Right cardiac atrium (tissue), 5 donors: Measurements from ENCODE around the gene NKAIN2. TPM values are rescaled to one million over a fixed set of nuclear protein-coding genes. Genes with fewer than 3 reads are reported as not detected.

Experiments used
- ATAC-seq, 2 donors: fragments of 200-7000 bp; cut with Tn5 transposase; one replicate each; pipeline versions ENCODE4 v1.8.0 to v1.9.1; 2020; ENCODE audit warnings: moderate library complexity in 2 of 2, mild to moderate bottlenecking in 1 of 2
- DNase-seq, 3 donors: peaks; one replicate each; pipeline ENCODE4 v3.0.0-alpha.2; 2020
- H3K27ac ChIP-seq: one replicate; pipeline ENCODE4 v1.5.1; 2013; ENCODE audit warnings: mild to moderate bottlenecking, low read length, control low read depth, moderate library complexity
- H3K27me3 ChIP-seq: one replicate; pipeline ENCODE4 v1.6.1; 2013; ENCODE audit not compliant: control insufficient read depth, insufficient read depth
- H3K4me1 ChIP-seq: one replicate; pipeline ENCODE4 v1.6.1; 2013; ENCODE audit warnings: low read length; ENCODE audit not compliant: control insufficient read depth, insufficient read depth
- H3K4me3 ChIP-seq: one replicate; pipeline ENCODE4 v1.5.1; 2013; ENCODE audit warnings: low read length, control low read depth
- H3K9me3 ChIP-seq: one replicate; pipeline ENCODE4 v1.6.1; 2013; ENCODE audit warnings: low read length; ENCODE audit not compliant: control insufficient read depth
- WGBS: extraction: QIAGEN DNeasy Blood & Tissue Kit; methylation state at CpG from one replicate; pipeline ENCODE4 v1.1.7; 2013; 5-methylcytosine and 5-hydroxymethylcytosine counted together
- intact Hi-C, 4 donors: fragments of 100-400 bp; cut with DNase I; formaldehyde crosslinking; loops; one replicate each; pipeline versions ENCODE4 v1.11.0 to v1.14.0; 2022 to 2023
- long read RNA-seq, 4 donors: library from polyadenylated mRNA; unstranded; transcript quantifications; one replicate each; pipeline ENCODE4 v2.0.0, GENCODE V29; 2020 to 2021
- polyA plus RNA-seq: library from polyadenylated mRNA; stranded (reverse); fragments of 200-250 nt; gene quantifications from one replicate; pipeline ENCODE4 v1.2.3, GENCODE V29; 2013
- total RNA-seq, 4 donors: library from RNA; stranded (reverse); fragmentation: NEBNext Ultra II Directional; extraction: Animal tissue kit (Norgen Biotek cat#: 25700); gene quantifications; one replicate each; pipeline ENCODE4 v1.2.1, GENCODE V29; 2021
- donor health status: healthy with polysubstance abuse.
- donor health status: DM: no; HTN: yes; CAD: no.
- donor health status: DM: no; HTN: no; CAD: no.
- donor health status: DM: no; HTN: yes; CAD: no; lungs with severe emphysema.
- donor health status: DM: yes; HTN: yes; CAD: no.

NKAIN2 gene
- 1 to 10 TPM; 1.3 to 2.7 (median 1.6) TPM for total RNA-seq
- 1.5 TPM for polyA plus RNA-seq
- long read RNA-seq, donor 1, partial matches to known transcripts = 0 of 1 reads
- long read RNA-seq, donor 1, other reads (novel, unspliced or antisense) = 1 of 1 reads
- long read RNA-seq, donor 2, partial matches to known transcripts = 1 of 2 reads
- long read RNA-seq, donor 2, other reads (novel, unspliced or antisense) = 1 of 2 reads
- long read RNA-seq, donor 3 = 0 reads
- long read RNA-seq, donor 4 = 0 reads

DNA sequence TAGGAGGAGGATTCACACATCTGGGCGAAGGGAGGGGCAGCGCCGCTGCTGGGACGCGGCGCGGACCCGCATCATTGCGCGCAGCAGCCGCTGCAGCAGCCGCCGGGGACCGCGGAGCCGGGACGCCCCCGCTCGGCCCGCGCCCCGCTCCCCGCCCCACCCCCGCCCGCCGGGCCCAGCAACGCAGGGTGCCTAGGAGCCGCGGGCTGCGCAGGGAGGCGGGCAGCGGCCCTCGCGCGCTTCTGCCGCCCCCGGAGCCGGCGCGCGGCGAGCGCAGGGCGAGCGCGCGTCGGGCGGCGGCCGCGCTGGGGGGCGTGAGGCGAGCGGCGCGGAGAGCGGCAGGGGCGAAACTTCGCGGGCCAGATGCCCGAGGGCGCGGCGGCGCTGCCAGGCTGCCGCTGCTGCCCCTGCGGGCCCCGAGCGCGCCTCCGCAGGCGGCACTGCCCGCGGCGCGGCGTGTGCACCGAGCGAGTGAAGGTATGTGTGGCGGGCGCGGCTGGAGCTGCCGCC is at the start of gene NKAIN2:
Gene NKAIN2 (plus strand): TSS at position 362 of the 510 bp plus-strand sequence.
- H3K4me1 ChIP-seq = no peaks in the 10 kb centered on the region
- no peak for DNase-seq
- WGBS = under 1% methylated on average over 84 of the region's 84 CpGs
- ATAC-seq = peak; percentile 27 to 35
- peak within 1 kb of the TSS; percentile 74 for H3K4me3 ChIP-seq
- no peaks in the 10 kb centered on the region for H3K9me3 ChIP-seq
- H3K27me3 ChIP-seq = no peaks in the 10 kb centered on the region
- H3K27ac ChIP-seq = no peak within 1 kb of the TSS
- intact Hi-C loops = loop anchor here in 1 of 4 donors (10.0 kb wide), 1 partner anchor 161 kb away; no protein-coding TSS in a partner anchor

DNA sequence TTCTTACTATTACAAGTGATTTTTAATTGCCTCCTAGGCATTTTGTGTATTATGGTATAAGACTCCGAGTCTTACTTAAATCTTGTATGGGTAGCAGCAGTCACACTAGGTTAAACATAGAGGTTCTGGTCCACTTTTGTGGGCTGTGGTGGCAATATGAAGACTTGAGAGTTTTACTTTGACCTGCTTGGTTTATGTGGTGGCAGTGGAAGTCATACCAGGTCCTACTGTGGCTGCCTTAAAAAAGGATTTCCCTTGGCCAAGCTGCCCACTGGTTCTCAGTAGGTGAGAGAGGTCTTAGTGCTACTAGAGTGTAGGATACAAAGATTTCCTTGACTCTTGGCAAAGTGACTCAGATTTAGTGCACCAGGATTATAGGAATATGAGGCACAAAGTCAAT is 44.2 kb upstream of the NKAIN2 start:
- DNase-seq (no peak), ATAC-seq (no peak)
- H3K4me3 ChIP-seq = no peak overlapping the region
- H3K9me3 ChIP-seq = no peaks in the 10 kb centered on the region
- H3K27ac ChIP-seq = no peak overlapping the region
- H3K27me3 ChIP-seq = no peaks in the 10 kb centered on the region
- intact Hi-C loops = no loop called here
- WGBS = 97% methylated on average over 1 of the region's 1 CpG
- no peaks in the 10 kb centered on the region for H3K4me1 ChIP-seq

DNA sequence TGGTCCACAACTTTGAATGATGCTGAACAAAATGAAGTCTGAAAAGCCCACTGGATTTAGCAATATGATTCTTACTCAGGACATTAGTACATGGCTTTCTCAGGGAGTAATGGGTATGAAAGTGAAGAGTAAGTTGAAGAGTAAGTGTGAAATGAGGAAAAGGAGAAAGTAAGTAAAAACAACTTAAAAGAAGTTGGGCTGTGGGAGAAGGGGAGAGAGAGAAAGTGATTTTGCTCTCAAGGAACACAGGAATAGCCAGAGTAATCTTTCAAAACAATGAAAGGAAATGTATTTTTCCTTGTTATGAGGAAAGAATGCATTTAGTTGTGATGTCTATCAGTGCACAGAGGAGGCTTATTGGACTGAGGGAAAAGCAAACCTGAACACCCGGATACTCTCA is 39.8 kb upstream of the NKAIN2 start:
- intact Hi-C loops = no loop called here
- no peak overlapping the region for H3K4me3 ChIP-seq
- no peaks in the 10 kb centered on the region for H3K27me3 ChIP-seq
- H3K4me1 ChIP-seq = no peaks in the 10 kb centered on the region
- no peak for DNase-seq
- no peak overlapping the region for H3K27ac ChIP-seq
- WGBS = 60% methylated on average over 1 of the region's 1 CpG
- no peak for ATAC-seq
- H3K9me3 ChIP-seq = no peaks in the 10 kb centered on the region

DNA sequence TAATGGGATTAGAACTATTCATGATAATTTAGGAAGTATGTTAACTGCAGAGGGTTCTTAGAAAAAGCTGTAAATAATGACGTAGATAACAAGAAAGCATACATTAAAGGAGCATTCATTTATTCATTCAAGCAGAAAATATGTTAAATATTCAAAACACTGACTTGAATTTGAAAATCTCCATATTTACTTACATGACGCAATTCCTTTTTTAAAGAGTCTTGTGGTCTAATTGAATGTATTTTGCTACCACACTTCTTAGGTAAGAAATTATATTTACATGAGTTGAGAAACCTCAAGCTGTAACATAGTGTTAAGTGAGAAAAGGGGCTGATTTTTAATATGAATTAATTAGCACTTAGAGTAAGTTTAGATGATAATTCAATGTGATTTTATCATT is 38.9 kb upstream of the NKAIN2 start:
- H3K27me3 ChIP-seq = no peaks in the 10 kb centered on the region
- H3K27ac ChIP-seq = no peak overlapping the region
- no peak for DNase-seq
- WGBS = 77% methylated on average over 2 of the region's 2 CpGs
- H3K9me3 ChIP-seq = no peaks in the 10 kb centered on the region
- intact Hi-C loops = no loop called here
- ATAC-seq = no peak
- H3K4me1 ChIP-seq = no peaks in the 10 kb centered on the region
- H3K4me3 ChIP-seq = no peak overlapping the region

DNA sequence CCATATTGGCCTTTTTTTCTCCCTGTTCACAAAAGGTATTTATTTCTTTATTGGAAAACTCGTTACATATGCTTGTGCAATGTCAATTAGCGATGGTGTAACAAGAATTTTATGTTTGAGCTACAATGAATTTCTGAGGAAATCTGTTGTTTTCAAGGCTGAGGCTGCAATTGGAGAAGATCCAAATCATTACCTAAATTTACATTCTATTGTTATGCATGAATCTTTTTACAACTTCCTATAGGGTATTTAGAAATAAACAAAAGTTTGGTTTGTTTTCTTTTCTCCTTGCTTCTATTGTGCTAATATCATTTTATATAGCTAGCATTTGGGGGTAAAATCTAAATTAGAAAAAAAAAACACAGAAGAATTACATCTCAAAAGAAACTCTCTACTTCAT is 34.7 kb upstream of the NKAIN2 start:
- no peaks in the 10 kb centered on the region for H3K4me1 ChIP-seq
- no peak overlapping the region for H3K27ac ChIP-seq
- H3K4me3 ChIP-seq = no peak overlapping the region
- 79% methylated on average over 2 of the region's 2 CpGs for WGBS
- DNase-seq = no peak
- H3K9me3 ChIP-seq = no peaks in the 10 kb centered on the region
- intact Hi-C loops = no loop called here
- no peak for ATAC-seq
- H3K27me3 ChIP-seq = no peaks in the 10 kb centered on the region

DNA sequence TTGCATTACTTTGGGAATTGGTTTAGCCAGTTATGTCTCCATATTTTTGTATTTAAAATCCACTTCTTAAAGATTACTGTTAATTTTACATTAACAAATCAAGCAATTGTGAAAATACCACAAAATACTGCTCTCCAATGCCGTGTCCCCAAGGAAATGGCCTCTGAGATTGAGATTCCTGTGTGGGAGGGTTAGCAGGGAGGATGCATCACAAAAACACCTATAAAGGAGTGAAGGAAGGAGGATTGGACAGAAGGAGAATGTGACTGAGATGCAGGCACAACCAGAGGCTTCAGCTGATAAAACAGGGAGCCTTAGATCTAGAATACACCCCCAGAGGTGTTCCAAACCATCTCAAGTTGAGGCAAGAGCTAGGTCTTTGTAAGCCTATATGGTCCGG is 34.2 kb upstream of the NKAIN2 start:
- Histone ChIP-seq H3K27me3 (no peaks in the 10 kb centered on the region), H3K4me3 (no peak overlapping the region), H3K9me3 (no peaks in the 10 kb centered on the region), H3K27ac (no peak overlapping the region), H3K4me1 (no peaks in the 10 kb centered on the region)
- 80% methylated on average over 2 of the region's 2 CpGs for WGBS
- ATAC-seq (no peak), DNase-seq (no peak)
- intact Hi-C loops = no loop called here

DNA sequence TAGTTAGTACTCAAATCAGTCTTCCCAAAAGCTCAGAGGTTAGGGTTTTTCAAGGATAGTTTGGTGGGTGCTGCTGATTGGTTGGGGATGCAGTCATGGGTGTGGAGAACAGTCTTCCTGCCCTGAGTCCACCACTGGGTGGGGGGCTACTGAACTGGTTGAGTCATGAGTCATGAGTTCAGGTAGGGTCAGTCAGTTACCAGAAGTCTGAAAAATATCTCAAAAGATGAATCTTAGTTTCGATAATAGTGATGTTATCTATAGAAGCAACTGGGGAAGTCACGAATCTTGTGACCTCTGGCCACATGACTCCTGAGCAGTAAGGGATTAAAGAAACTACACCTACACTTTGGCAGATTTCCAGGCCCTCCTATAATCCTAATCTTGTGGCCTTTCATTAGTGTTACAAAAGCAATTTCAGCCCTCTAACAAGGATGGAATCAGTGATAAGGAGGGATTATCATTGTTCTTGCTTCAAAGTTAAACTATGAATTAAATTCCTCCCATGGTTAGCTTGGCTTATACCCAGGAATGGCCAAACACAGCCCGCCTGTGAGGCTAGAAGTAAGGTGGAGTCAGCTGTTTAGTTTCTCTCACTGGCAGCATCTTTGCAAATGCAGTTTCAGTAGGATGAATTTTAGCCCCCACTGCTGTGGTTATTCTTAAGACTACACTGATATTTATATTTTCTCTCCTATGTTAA is 33.3 kb upstream of the NKAIN2 start:
- WGBS = 51% methylated on average over 3 of the region's 3 CpGs
- intact Hi-C loops = loop anchor here in 2 of 4 donors (10.0 kb wide), 1 partner anchor 1024 kb away; no protein-coding TSS in a partner anchor
- no peak for ATAC-seq

DNA sequence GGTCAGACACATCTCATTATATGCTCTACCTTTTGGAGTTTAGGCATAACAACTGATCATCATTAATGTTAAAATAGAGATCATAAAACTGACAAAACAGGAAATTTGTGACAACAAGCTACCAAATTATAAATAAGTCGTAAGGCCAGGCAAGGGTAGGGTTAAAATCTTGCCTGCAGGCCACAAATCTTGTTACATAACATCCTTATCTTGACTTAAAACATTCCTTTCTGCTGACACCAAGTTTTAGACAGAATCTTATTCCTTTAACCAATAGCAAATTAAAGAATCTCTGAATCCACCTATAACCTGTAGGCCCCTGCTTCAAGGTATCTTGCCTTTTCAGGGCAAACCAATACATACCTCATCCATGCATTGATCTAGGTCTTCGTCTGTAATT is 32.5 kb upstream of the NKAIN2 start:
- no peak overlapping the region for H3K4me3 ChIP-seq
- no peak overlapping the region for H3K27ac ChIP-seq
- no peaks in the 10 kb centered on the region for H3K4me1 ChIP-seq
- DNase-seq (no peak), ATAC-seq (no peak)
- 54% methylated on average over 2 of the region's 2 CpGs for WGBS
- no peaks in the 10 kb centered on the region for H3K27me3 ChIP-seq
- intact Hi-C loops = loop anchor here in 2 of 4 donors (10.0 kb wide), 1 partner anchor 1024 kb away; no protein-coding TSS in a partner anchor
- H3K9me3 ChIP-seq = no peaks in the 10 kb centered on the region

More for the DNA sequence above, 33.3 kb upstream of the NKAIN2 start:
- Histone ChIP-seq H3K4me1 (no peaks in the 10 kb centered on the region), H3K9me3 (no peaks in the 10 kb centered on the region), H3K4me3 (no peak overlapping the region), H3K27me3 (no peaks in the 10 kb centered on the region), H3K27ac (no peak overlapping the region)
- DNase-seq = no peak

DNA sequence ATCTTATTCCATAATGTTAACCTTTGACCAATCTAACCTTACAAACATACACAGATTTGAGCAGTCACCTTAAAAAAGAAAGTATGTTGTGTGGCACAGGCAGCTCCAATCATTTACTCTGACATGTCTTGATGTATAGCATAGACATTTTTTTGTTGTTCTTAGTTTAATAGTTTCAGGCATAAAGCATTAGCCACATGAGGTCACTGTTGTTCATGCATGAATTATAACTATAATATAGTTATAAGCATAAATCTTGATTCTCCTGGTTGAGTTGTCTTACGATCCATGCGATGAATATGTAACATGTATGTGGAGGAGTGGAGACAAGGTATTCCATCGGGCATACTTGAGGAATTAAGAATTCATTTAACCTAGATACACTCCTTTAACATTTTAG is 26.1 kb upstream of the NKAIN2 start:
- ATAC-seq = no peak
- no peaks in the 10 kb centered on the region for H3K27me3 ChIP-seq
- no peaks in the 10 kb centered on the region for H3K4me1 ChIP-seq
- H3K27ac ChIP-seq = no peak overlapping the region
- no peak overlapping the region for H3K4me3 ChIP-seq
- intact Hi-C loops = loop anchor here in 2 of 4 donors (10.0 kb wide), 1 partner anchor 1017 kb away; no protein-coding TSS in a partner anchor
- no peak for DNase-seq
- H3K9me3 ChIP-seq = no peaks in the 10 kb centered on the region
- 41% methylated on average over 3 of the region's 3 CpGs for WGBS

DNA sequence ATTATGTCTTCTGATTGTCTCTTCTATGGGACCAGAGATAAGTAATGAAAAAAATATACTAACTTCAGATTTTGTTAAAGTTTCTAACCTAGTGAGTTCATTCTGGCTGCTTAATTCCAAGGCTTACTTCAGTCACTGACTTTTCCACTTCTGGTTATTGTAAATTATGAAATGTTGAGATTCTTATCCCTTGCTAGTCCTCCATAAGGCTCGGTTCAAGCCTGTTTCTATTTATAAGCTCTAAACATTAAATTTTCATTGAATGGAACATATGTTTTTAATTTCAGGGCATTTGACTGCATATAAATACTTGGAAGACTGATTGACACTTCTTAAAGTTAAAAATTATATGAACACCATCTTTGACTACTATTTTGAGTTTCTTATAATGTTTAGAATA is 23.6 kb upstream of the NKAIN2 start:
- ATAC-seq (no peak), DNase-seq (no peak)
- 36% methylated on average over 1 of the region's 1 CpG for WGBS
- Histone ChIP-seq H3K4me3 (no peak overlapping the region), H3K4me1 (no peaks in the 10 kb centered on the region), H3K27ac (no peak overlapping the region), H3K27me3 (no peaks in the 10 kb centered on the region), H3K9me3 (no peaks in the 10 kb centered on the region)
- intact Hi-C loops = no loop called here

DNA sequence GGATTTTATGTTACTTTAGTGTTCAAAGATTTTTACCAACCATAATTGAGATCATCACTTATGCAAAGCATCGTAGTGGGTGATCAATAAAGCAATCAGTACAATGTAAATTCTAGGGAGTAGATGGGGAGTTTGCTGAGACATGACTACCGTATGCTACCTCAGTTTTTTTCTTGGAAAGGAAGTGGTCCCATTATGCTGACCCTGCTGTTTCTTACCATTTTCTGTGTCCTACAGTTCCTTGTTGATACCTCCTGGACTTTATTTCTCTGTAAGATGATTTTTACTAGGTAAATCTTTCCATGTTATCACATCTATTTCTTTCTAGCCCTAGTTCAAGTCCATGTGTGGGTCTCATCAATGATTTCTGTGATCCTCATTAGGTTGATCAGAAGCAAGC is 19.3 kb upstream of the NKAIN2 start:
- H3K27ac ChIP-seq = no peak overlapping the region
- H3K9me3 ChIP-seq = no peaks in the 10 kb centered on the region
- intact Hi-C loops = no loop called here
- H3K27me3 ChIP-seq = peaks cover 2% of the 10 kb centered on the region
- ATAC-seq = no peak
- DNase-seq = no peak
- WGBS = 70% methylated on average over 2 of the region's 2 CpGs
- no peaks in the 10 kb centered on the region for H3K4me1 ChIP-seq
- H3K4me3 ChIP-seq = no peak overlapping the region
